ENCODE measurements around the gene NAA20.

GRCh38 chr20:20021835-20022234 is 4.7 kb downstream of the NAA20 start:
- TF ChIP-seq, protein P1, sequence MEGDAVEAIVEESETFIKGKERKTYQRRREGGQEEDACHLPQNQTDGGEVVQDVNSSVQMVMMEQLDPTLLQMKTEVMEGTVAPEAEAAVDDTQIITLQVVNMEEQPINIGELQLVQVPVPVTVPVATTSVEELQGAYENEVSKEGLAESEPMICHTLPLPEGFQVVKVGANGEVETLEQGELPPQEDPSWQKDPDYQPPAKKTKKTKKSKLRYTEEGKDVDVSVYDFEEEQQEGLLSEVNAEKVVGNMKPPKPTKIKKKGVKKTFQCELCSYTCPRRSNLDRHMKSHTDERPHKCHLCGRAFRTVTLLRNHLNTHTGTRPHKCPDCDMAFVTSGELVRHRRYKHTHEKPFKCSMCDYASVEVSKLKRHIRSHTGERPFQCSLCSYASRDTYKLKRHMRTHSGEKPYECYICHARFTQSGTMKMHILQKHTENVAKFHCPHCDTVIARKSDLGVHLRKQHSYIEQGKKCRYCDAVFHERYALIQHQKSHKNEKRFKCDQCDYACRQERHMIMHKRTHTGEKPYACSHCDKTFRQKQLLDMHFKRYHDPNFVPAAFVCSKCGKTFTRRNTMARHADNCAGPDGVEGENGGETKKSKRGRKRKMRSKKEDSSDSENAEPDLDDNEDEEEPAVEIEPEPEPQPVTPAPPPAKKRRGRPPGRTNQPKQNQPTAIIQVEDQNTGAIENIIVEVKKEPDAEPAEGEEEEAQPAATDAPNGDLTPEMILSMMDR (conservative IDR thresholded peaks at IDR 0.05) = no peak
- TF ChIP-seq ZFX (IDR thresholded peaks at IDR 0.05) = no peak
